SK-N-SH (cell line): Measurements from ENCODE around the gene NKIRAS1. TPM values are rescaled to one million over a fixed set of nuclear protein-coding genes. Genes with fewer than 3 reads are reported as not detected.

Experiments
- CTCF ChIA-PET: fragments of 300-600, 350-600 bp; formaldehyde crosslinking; extraction: SDS; loops from one replicate; lab custom pipeline; 2021; lab: Yijun Ruan, JAX
- POLR2A ChIA-PET: fragments of 350-600 bp; sonication (Branson Sonifier 250); formaldehyde crosslinking; extraction: SDS; loops from one replicate; lab custom pipeline; 2020; ENCODE audit warnings: antibody characterized with exemption, inconsistent platforms; lab: Yijun Ruan, JAX
- DNase-seq: peaks from one replicate; pipeline ENCODE4 v3.0.0; 2012
- H2AFZ ChIP-seq: fragments of 200-600 bp; sonication (generic); 2 replicates; pipeline ENCODE4 v1.8.1; 2016; ENCODE audit warnings: antibody characterized with exemption, mild to moderate bottlenecking, low read depth
- H3F3A ChIP-seq: fragments of 200-600 bp; sonication (generic); replicated peaks from 2 replicates; pipeline ENCODE3; 2016; ENCODE audit warnings: antibody characterized with exemption, mild to moderate bottlenecking; ENCODE audit not compliant: insufficient read depth
- H3K27ac ChIP-seq, 2 experiments: fragments of 200-500 bp in 1 of 2; fragments of 200-600 bp in 1 of 2; sonication (Bioruptor generic) in 1 of 2; sonication (generic), shearing (Covaris generic) in 1 of 2; 2 replicates each; pipeline versions ENCODE4 v1.5.1 to v1.6.1; 2014 to 2016; ENCODE audit warnings: low read depth in 2 of 2, inconsistent platforms in 1 of 2, low read length in 1 of 2, mild to moderate bottlenecking in 1 of 2, mixed read lengths in 1 of 2
- H3K27me3 ChIP-seq: fragments of 200-600 bp; sonication (generic), shearing (Covaris generic); 2 replicates; pipeline ENCODE4 v1.6.1; 2016; ENCODE audit warnings: mixed run types; ENCODE audit not compliant: insufficient read depth
- H3K36me3 ChIP-seq, 2 experiments: fragments of 200-500 bp in 1 of 2; fragments of 200-600 bp in 1 of 2; sonication (Bioruptor generic) in 1 of 2; sonication (generic) in 1 of 2; replicated peaks in 1 of 2; 2 replicates each; pipeline versions ENCODE3 to v1.5.1; 2014 to 2016; ENCODE audit warnings: low read length in 1 of 2, mild to moderate bottlenecking in 1 of 2; ENCODE audit not compliant: insufficient read depth in 2 of 2, control insufficient read depth in 1 of 2
- H3K4me1 ChIP-seq, 2 experiments: fragments of 200-500 bp in 1 of 2; fragments of 200-600 bp in 1 of 2; sonication (Bioruptor generic) in 1 of 2; sonication (generic), shearing (Covaris generic) in 1 of 2; 2 replicates each; pipeline versions ENCODE4 v1.5.1 to v1.6.1; 2014 to 2016; ENCODE audit warnings: low read depth in 1 of 2, low read length in 1 of 2, mixed run types in 1 of 2; ENCODE audit not compliant: insufficient read depth in 2 of 2, control insufficient read depth in 1 of 2
- H3K4me2 ChIP-seq: fragments of 200-600 bp; sonication (generic), shearing (Covaris generic); 2 replicates; pipeline ENCODE4 v1.6.1; 2017; ENCODE audit warnings: mixed run types
- H3K4me3 ChIP-seq, 2 experiments: fragments of 200-500 bp in 1 of 2; fragments of 200-600 bp in 1 of 2; sonication (Bioruptor generic) in 1 of 2; sonication (generic), shearing (Covaris generic) in 1 of 2; 2 replicates each; pipeline versions ENCODE4 v1.5.1 to v1.8.1; 2014 to 2016; ENCODE audit warnings: low read depth in 2 of 2, inconsistent platforms in 1 of 2, low read length in 1 of 2, mild to moderate bottlenecking in 1 of 2, mixed read lengths in 1 of 2, moderate library complexity in 1 of 2
- H3K79me2 ChIP-seq: fragments of 200-600 bp; sonication (generic); 2 replicates; pipeline ENCODE4 v1.8.1; 2017; ENCODE audit warnings: mild to moderate bottlenecking; ENCODE audit not compliant: insufficient read depth
- H3K9ac ChIP-seq: fragments of 200-600 bp; sonication (generic); 2 replicates; pipeline ENCODE4 v1.6.1; 2017; ENCODE audit warnings: mixed run types
- H3K9me2 ChIP-seq: fragments of 200-600 bp; sonication (generic); 2 replicates; pipeline ENCODE4 v1.6.1; 2017; ENCODE audit warnings: mixed run types
- H3K9me3 ChIP-seq: fragments of 200-600 bp; sonication (generic); 2 replicates; pipeline ENCODE4 v1.6.1; 2017; ENCODE audit warnings: mixed run types, mild to moderate bottlenecking, moderate library complexity
- H4K20me1 ChIP-seq: fragments of 200-600 bp; sonication (generic); 2 replicates; pipeline ENCODE4 v1.6.1; 2017; ENCODE audit warnings: mild to moderate bottlenecking, mixed run types; ENCODE audit not compliant: insufficient read depth
- ELF1 ChIP-seq: IDR thresholded peaks from 2 replicates; pipeline ENCODE4 v1.4.0; 2012
- EZH2phosphoT487 ChIP-seq: fragments of 200-600 bp; sonication (generic); IDR thresholded peaks from 2 replicates; pipeline ENCODE4 v1.6.1; 2017; ENCODE audit warnings: low read depth, mixed run types, mild to moderate bottlenecking, antibody characterized with exemption, moderate library complexity, borderline replicate concordance
- GATA2 ChIP-seq: sonication (generic); formaldehyde crosslinking; IDR thresholded peaks from 2 replicates; pipeline ENCODE4 v1.5.0; 2020; ENCODE audit warnings: mild to moderate bottlenecking, missing genetic modification reagents
- MEF2A ChIP-seq: IDR thresholded peaks from 2 replicates; pipeline ENCODE4 v1.4.0; 2012; ENCODE audit warnings: low read depth, borderline replicate concordance
- RAD21 ChIP-seq: IDR thresholded peaks from 2 replicates; pipeline ENCODE4 v1.6.1; 2012; ENCODE audit warnings: mild to moderate bottlenecking, low read length
- RFX5 ChIP-seq: IDR thresholded peaks from 2 replicates; pipeline ENCODE4 v1.6.1; 2012; ENCODE audit warnings: mild to moderate bottlenecking, improper control_type of control experiment, low read length
- SIN3A ChIP-seq: IDR thresholded peaks from 2 replicates; pipeline ENCODE4 v1.6.1; 2012; ENCODE audit warnings: low read depth, mild to moderate bottlenecking, low read length, moderate library complexity, borderline replicate concordance
- TCF12 ChIP-seq: IDR thresholded peaks from 2 replicates; pipeline ENCODE4 v1.4.0; 2012
- TEAD4 ChIP-seq: IDR thresholded peaks from 2 replicates; pipeline ENCODE4 v1.4.0; 2012; ENCODE audit warnings: mild to moderate bottlenecking, borderline replicate concordance; ENCODE audit not compliant: insufficient read depth
- WGBS: methylation state at CpG from one replicate; pipeline ENCODE4 v1.1.6; 2017; ENCODE audit warnings: low lambda C conversion rate; 5-methylcytosine and 5-hydroxymethylcytosine counted together
- polyA plus RNA-seq, 3 experiments: library from polyadenylated mRNA; depleted of rRNA; stranded (reverse); fragments of >200 nt; gene quantifications; 2 replicates each; pipeline ENCODE4 v1.2.3, GENCODE V29; 2012
- TF ChIP-seq, protein P1 (sequence below): IDR thresholded peaks from 2 replicates; pipeline ENCODE4; 2012
- TF ChIP-seq, protein P2 (sequence below): IDR thresholded peaks from 2 replicates; pipeline ENCODE4 v1.6.1; 2012; ENCODE audit warnings: mild to moderate bottlenecking, low read depth, low read length, moderate library complexity
- TF ChIP-seq, protein P3 (sequence below): IDR thresholded peaks from 2 replicates; pipeline ENCODE4 v1.4.0; 2012; ENCODE audit warnings: low read depth, borderline replicate concordance
- TF ChIP-seq, protein P4 (sequence below): IDR thresholded peaks from 2 replicates; pipeline ENCODE4 v1.4.0; 2012; ENCODE audit warnings: low read depth, borderline replicate concordance
- TF ChIP-seq, protein P5 (sequence below): fragments of 200-600 bp; sonication (generic); IDR thresholded peaks from 2 replicates; pipeline ENCODE4 v1.6.1; 2017; ENCODE audit warnings: antibody characterized with exemption, mild to moderate bottlenecking, moderate library complexity

Gene NKIRAS1
- polyA plus RNA-seq, 1 of the 3 experiments (the other 2 are of a cell fraction), result 8.1 TPM

DNA sequence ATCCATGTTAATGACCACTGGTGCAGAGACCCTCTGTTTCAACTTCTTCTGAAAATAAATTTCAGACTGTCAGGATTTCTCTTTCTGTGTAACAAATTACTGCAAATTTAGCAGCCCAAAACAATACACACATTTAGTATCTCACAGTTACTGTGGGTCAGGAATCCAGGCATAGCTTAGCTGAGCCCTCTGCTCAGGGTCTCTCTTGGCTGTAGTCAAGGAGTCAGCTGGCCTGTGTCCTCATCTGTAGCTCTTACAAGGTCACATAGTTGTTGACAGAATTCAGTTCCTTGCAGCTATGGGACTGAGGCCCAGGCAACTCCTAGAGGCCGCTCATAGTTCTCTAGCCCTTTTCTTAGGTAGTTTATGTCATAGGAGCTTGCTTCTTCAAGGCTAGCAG is 51.9 kb downstream of the NKIRAS1 start:
- H3K9me2 ChIP-seq, result no peaks in the 10 kb centered on the region
- H3K4me3 ChIP-seq, result no peak overlapping the region
- H3K27ac ChIP-seq, result no peak overlapping the region
- H4K20me1 ChIP-seq, result peaks cover 69% of the 10 kb centered on the region
- H3K4me2 ChIP-seq, result no peak overlapping the region
- H3K27me3 ChIP-seq, result no peaks in the 10 kb centered on the region
- TF ChIP-seq TCF12, result no peak
- TF ChIP-seq, protein P1, sequence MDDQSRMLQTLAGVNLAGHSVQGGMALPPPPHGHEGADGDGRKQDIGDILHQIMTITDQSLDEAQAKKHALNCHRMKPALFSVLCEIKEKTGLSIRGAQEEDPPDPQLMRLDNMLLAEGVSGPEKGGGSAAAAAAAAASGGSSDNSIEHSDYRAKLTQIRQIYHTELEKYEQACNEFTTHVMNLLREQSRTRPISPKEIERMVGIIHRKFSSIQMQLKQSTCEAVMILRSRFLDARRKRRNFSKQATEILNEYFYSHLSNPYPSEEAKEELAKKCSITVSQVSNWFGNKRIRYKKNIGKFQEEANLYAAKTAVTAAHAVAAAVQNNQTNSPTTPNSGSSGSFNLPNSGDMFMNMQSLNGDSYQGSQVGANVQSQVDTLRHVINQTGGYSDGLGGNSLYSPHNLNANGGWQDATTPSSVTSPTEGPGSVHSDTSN, result no peak
- TF ChIP-seq GATA2 (CRISPR knock-in tag), result no peak
- TF ChIP-seq, protein P2, sequence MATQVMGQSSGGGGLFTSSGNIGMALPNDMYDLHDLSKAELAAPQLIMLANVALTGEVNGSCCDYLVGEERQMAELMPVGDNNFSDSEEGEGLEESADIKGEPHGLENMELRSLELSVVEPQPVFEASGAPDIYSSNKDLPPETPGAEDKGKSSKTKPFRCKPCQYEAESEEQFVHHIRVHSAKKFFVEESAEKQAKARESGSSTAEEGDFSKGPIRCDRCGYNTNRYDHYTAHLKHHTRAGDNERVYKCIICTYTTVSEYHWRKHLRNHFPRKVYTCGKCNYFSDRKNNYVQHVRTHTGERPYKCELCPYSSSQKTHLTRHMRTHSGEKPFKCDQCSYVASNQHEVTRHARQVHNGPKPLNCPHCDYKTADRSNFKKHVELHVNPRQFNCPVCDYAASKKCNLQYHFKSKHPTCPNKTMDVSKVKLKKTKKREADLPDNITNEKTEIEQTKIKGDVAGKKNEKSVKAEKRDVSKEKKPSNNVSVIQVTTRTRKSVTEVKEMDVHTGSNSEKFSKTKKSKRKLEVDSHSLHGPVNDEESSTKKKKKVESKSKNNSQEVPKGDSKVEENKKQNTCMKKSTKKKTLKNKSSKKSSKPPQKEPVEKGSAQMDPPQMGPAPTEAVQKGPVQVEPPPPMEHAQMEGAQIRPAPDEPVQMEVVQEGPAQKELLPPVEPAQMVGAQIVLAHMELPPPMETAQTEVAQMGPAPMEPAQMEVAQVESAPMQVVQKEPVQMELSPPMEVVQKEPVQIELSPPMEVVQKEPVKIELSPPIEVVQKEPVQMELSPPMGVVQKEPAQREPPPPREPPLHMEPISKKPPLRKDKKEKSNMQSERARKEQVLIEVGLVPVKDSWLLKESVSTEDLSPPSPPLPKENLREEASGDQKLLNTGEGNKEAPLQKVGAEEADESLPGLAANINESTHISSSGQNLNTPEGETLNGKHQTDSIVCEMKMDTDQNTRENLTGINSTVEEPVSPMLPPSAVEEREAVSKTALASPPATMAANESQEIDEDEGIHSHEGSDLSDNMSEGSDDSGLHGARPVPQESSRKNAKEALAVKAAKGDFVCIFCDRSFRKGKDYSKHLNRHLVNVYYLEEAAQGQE, result no peak
- TF ChIP-seq ELF1, result no peak
- no peak for TF ChIP-seq EZH2phosphoT487
- TF ChIP-seq, protein P3, sequence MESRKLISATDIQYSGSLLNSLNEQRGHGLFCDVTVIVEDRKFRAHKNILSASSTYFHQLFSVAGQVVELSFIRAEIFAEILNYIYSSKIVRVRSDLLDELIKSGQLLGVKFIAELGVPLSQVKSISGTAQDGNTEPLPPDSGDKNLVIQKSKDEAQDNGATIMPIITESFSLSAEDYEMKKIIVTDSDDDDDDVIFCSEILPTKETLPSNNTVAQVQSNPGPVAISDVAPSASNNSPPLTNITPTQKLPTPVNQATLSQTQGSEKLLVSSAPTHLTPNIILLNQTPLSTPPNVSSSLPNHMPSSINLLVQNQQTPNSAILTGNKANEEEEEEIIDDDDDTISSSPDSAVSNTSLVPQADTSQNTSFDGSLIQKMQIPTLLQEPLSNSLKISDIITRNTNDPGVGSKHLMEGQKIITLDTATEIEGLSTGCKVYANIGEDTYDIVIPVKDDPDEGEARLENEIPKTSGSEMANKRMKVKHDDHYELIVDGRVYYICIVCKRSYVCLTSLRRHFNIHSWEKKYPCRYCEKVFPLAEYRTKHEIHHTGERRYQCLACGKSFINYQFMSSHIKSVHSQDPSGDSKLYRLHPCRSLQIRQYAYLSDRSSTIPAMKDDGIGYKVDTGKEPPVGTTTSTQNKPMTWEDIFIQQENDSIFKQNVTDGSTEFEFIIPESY, result no peak
- TF ChIP-seq, protein P4, sequence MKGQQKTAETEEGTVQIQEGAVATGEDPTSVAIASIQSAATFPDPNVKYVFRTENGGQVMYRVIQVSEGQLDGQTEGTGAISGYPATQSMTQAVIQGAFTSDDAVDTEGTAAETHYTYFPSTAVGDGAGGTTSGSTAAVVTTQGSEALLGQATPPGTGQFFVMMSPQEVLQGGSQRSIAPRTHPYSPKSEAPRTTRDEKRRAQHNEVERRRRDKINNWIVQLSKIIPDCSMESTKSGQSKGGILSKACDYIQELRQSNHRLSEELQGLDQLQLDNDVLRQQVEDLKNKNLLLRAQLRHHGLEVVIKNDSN, result no peak
- no peak for TF ChIP-seq MEF2A
- no peak for TF ChIP-seq TEAD4
- no peak for TF ChIP-seq SIN3A
- TF ChIP-seq RAD21, result no peak
- TF ChIP-seq RFX5, result no peak
- TF ChIP-seq, protein P5, sequence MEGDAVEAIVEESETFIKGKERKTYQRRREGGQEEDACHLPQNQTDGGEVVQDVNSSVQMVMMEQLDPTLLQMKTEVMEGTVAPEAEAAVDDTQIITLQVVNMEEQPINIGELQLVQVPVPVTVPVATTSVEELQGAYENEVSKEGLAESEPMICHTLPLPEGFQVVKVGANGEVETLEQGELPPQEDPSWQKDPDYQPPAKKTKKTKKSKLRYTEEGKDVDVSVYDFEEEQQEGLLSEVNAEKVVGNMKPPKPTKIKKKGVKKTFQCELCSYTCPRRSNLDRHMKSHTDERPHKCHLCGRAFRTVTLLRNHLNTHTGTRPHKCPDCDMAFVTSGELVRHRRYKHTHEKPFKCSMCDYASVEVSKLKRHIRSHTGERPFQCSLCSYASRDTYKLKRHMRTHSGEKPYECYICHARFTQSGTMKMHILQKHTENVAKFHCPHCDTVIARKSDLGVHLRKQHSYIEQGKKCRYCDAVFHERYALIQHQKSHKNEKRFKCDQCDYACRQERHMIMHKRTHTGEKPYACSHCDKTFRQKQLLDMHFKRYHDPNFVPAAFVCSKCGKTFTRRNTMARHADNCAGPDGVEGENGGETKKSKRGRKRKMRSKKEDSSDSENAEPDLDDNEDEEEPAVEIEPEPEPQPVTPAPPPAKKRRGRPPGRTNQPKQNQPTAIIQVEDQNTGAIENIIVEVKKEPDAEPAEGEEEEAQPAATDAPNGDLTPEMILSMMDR, result no peak
- WGBS, result 80% methylated on average over 1 of the region's 1 CpG
- peaks cover 39% of the 10 kb centered on the region for H3K79me2 ChIP-seq
- no peaks in the 10 kb centered on the region for H3F3A ChIP-seq
- H3K36me3 ChIP-seq, result peaks cover 0 to 2% of the 10 kb centered on the region in 2 experiments
- POLR2A ChIA-PET, result interaction anchor here (2.4 kb wide), 1 partner anchor 52 kb away, joined by 13 read pairs; the partner anchor contains the start of genes NKIRAS1 and RPL15
- H2AFZ ChIP-seq, result no peak overlapping the region
- H3K9ac ChIP-seq, result no peak overlapping the region
- H3K9me3 ChIP-seq, result no peaks in the 10 kb centered on the region
- no peak for DNase-seq
- CTCF ChIA-PET, result interaction anchor here (1.0 to 1.7 kb wide), 3 partner anchors 24 to 40 kb away, joined by 4 to 6 read pairs (median 5); no protein-coding TSS in a partner anchor
- peaks cover 6 to 14% of the 10 kb centered on the region in 2 experiments; a peak in 2 of 4 replicates for H3K4me1 ChIP-seq
